Activated B cell treated with CpG ODN at 0.5 μM for 24 hours (primary cell): ENCODE data around the gene TDRD9. TPM values are rescaled to one million over a fixed set of nuclear protein-coding genes. Genes with fewer than 3 reads are reported as not detected.

Source experiments
- ATAC-seq: fragments of 200-7000 bp; cut with Tn5 transposase; one replicate; pipeline ENCODE4 v1.10.0; 2021; ENCODE audit warnings: low read depth, mild to moderate bottlenecking, moderate library complexity
- CTCF ChIA-PET: fragments of 350-600 bp; sonication (Branson Sonifier 250); formaldehyde crosslinking; loops from one replicate; lab custom pipeline; 2021; ENCODE audit warnings: antibody characterized with exemption; lab: Charles Lee
- POLR2A ChIA-PET: fragments of 350-600 bp; sonication (Branson Sonifier 250); formaldehyde crosslinking; loops from one replicate; lab custom pipeline; 2021; ENCODE audit warnings: antibody characterized with exemption; lab: Charles Lee
- DNase-seq: peaks from one replicate; pipeline ENCODE4 v3.0.0; 2022
- H3K27ac Mint-ChIP-seq: one replicate; pipeline ENCODE4 v1.8.0; 2020; ENCODE audit warnings: mixed read lengths
- H3K27me3 Mint-ChIP-seq: one replicate; pipeline ENCODE4 v1.8.0; 2021; ENCODE audit warnings: mixed read lengths
- H3K36me3 Mint-ChIP-seq: one replicate; pipeline ENCODE4 v1.8.0; 2021; ENCODE audit warnings: low read depth, mixed read lengths
- H3K4me1 Mint-ChIP-seq: one replicate; pipeline ENCODE4 v1.8.0; 2021; ENCODE audit warnings: mixed read lengths
- H3K4me3 Mint-ChIP-seq: one replicate; pipeline ENCODE4 v1.8.0; 2020; ENCODE audit warnings: mild to moderate bottlenecking, mixed read lengths
- H3K9me3 Mint-ChIP-seq: one replicate; pipeline ENCODE4 v1.8.0; 2020; ENCODE audit warnings: mixed read lengths
- CTCF ChIP-seq: fragments of 200-600 bp; IDR thresholded peaks from one replicate; pipeline ENCODE4 v1.8.0; 2022; ENCODE audit warnings: antibody characterized with exemption, mild to moderate bottlenecking
- intact Hi-C: fragments of 100-400 bp; cut with micrococcal nuclease; formaldehyde crosslinking; loops from one replicate; pipeline ENCODE4 v1.15.1; 2024
- total RNA-seq: library from RNA; stranded (reverse); gene quantifications from 2 replicates; pipeline ENCODE4 v1.2.3, GENCODE V29; 2022

TDRD9 gene, protein sequence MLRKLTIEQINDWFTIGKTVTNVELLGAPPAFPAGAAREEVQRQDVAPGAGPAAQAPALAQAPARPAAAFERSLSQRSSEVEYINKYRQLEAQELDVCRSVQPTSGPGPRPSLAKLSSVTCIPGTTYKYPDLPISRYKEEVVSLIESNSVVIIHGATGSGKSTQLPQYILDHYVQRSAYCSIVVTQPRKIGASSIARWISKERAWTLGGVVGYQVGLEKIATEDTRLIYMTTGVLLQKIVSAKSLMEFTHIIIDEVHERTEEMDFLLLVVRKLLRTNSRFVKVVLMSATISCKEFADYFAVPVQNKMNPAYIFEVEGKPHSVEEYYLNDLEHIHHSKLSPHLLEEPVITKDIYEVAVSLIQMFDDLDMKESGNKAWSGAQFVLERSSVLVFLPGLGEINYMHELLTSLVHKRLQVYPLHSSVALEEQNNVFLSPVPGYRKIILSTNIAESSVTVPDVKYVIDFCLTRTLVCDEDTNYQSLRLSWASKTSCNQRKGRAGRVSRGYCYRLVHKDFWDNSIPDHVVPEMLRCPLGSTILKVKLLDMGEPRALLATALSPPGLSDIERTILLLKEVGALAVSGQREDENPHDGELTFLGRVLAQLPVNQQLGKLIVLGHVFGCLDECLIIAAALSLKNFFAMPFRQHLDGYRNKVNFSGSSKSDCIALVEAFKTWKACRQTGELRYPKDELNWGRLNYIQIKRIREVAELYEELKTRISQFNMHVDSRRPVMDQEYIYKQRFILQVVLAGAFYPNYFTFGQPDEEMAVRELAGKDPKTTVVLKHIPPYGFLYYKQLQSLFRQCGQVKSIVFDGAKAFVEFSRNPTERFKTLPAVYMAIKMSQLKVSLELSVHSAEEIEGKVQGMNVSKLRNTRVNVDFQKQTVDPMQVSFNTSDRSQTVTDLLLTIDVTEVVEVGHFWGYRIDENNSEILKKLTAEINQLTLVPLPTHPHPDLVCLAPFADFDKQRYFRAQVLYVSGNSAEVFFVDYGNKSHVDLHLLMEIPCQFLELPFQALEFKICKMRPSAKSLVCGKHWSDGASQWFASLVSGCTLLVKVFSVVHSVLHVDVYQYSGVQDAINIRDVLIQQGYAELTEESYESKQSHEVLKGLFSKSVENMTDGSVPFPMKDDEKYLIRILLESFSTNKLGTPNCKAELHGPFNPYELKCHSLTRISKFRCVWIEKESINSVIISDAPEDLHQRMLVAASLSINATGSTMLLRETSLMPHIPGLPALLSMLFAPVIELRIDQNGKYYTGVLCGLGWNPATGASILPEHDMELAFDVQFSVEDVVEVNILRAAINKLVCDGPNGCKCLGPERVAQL (N-terminal part only)
- total RNA-seq: 2.6 and 3.1 TPM in 2 replicates

DNA sequence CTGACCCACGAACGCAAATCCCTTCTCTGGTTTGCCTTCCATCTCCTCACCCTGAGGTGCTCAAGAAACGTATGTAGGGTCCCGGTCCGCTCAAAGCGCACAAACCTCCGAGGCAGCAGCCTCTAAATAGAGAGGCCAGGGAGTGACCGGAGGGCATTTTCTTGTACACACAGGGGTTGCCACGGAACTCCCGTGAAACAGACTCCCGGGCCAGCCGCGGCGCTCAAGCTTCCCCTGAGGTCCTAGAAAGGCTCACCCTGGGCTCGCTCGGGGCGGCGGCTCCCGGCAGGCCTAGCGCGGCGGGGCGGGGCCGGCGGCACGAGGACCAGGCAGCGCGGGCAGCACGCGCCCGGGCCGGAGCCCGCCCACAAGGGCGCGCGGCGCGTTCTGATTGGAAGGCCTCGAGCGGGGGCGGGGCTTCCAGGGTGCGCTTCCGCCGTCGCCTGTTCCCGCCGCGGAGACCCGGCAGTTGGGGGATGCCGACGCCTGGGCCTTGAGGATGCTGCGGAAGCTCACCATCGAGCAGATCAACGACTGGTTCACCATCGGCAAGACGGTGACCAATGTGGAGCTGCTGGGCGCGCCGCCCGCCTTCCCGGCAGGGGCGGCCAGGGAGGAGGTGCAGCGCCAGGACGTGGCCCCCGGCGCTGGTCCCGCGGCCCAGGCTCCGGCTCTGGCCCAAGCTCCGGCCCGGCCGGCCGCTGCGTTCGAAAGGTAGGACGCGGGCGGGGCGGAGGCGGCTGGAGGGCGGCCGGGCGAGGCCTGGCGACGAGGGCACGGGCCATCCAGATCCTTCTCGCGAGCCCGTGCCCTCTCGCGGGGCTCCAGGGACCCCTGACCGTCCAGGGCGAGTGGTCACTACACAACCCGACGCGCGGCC is at the start of gene TDRD9:
TDRD9 (plus strand) TSS at position 446 of the 880 bp plus-strand sequence; CDS start at position 500, 54 bp downstream.
- CTCF ChIA-PET: no interaction called here
- Mint-ChIP-seq H3K27me3 (no peaks in the 10 kb centered on the region), H3K36me3 (no peaks in the 10 kb centered on the region), H3K4me3 (no peak within 1 kb of the TSS), H3K9me3 (no peaks in the 10 kb centered on the region), H3K4me1 (no peaks in the 10 kb centered on the region), H3K27ac (no peak within 1 kb of the TSS)
- POLR2A ChIA-PET: no interaction called here
- TF ChIP-seq CTCF: no peak
- no peak for DNase-seq
- intact Hi-C loops: no loop called here
- peak; percentile 58 for ATAC-seq

- intact Hi-C loops: no loop called here
- ChIA-PET POLR2A (no interaction called here), CTCF (interaction anchor here (1.7 kb wide), 1 partner anchor 22 kb away, joined by 5 read pairs; no protein-coding TSS in a partner anchor)
- no peak for TF ChIP-seq CTCF
- Mint-ChIP-seq H3K27me3 (peaks cover 8% of the 10 kb centered on the region), H3K4me1 (peaks cover 17% of the 10 kb centered on the region), H3K4me3 (no peak overlapping the region), H3K9me3 (no peaks in the 10 kb centered on the region), H3K36me3 (no peaks in the 10 kb centered on the region), H3K27ac (no peak overlapping the region)
- ATAC-seq (no peak), DNase-seq (no peak)
Observed at GRCh38 chr14:103879118-103879569, 49.1 kb upstream of the TDRD9 start.

- DNase-seq (no peak), ATAC-seq (peak; percentile 31)
- intact Hi-C loops: no loop called here
- no peak for TF ChIP-seq CTCF
- Mint-ChIP-seq H3K4me3 (peak overlapping the region; percentile 65), H3K36me3 (no peaks in the 10 kb centered on the region), H3K27me3 (peaks cover 8% of the 10 kb centered on the region), H3K27ac (no peak overlapping the region), H3K4me1 (peaks cover 17% of the 10 kb centered on the region), H3K9me3 (no peaks in the 10 kb centered on the region)
- CTCF ChIA-PET: interaction anchor here (0.9 to 1.7 kb wide), 2 partner anchors 21 to 31 kb away, joined by 3 to 5 read pairs; no protein-coding TSS in a partner anchor
- POLR2A ChIA-PET: no interaction called here
Observed at GRCh38 chr14:103879570-103880347, 48.5 kb upstream of the TDRD9 start.
